ENCODE results near the gene M1AP.

GRCh38 chr2:74596584-74596983 lies 51.5 kb downstream of the M1AP start:
- TF ChIP-seq CTCF (IDR thresholded peaks at IDR 0.05; ENCODE audit: insufficient read depth, low read depth, low read length) (no peak), EZH2 (IDR thresholded peaks at IDR 0.05; ENCODE audit: insufficient read depth, low read length) (no peak)

All from astrocyte (in vitro differentiated cells and primary cell).